Hepatocyte (in vitro differentiated cells): Measurements from ENCODE around the gene OS9.

ENCODE experiments used
- CTCF ChIP-seq: fragments of 200-600 bp; sonication (generic); IDR thresholded peaks from 2 replicates; pipeline ENCODE4 v1.5.1; 2016; ENCODE audit warnings: antibody characterized with exemption, mild to moderate bottlenecking; ENCODE audit not compliant: poor library complexity
- EZH2 ChIP-seq: fragments of 200-600 bp; sonication (generic); IDR thresholded peaks from 2 replicates; pipeline ENCODE4 v1.6.1; 2016; ENCODE audit warnings: antibody characterized with exemption, mild to moderate bottlenecking, borderline replicate concordance

- peak; percentile 96 for TF ChIP-seq EZH2
- peak; percentile 36 for TF ChIP-seq CTCF
Measured at GRCh38 chr12:57737467-57738460, 43.8 kb downstream of the OS9 start.
